Activated T-cell treated with anti-CD3 and anti-CD28 coated beads, Interleukin-2, amount 50 U/mL, for 72 hours (primary cell): Measurements from ENCODE around the gene RBPJ. TPM values are rescaled to one million over a fixed set of nuclear protein-coding genes. Genes with fewer than 3 reads are reported as not detected.
A peak's percentile ranks its signal among the peaks of the same experiment; 100 is the strongest.

Experiments used
- ATAC-seq, 2 donors: fragments of 150-1000 bp; cut with Tn5 transposase; replicated peaks in 1 of 2; 2 replicates each; pipeline ENCODE4 v1.10.0; 2021; ENCODE audit warnings: moderate library complexity in 2 of 2, mild to moderate bottlenecking in 1 of 2
- DNase-seq, 2 donors: peaks; one replicate each; pipeline ENCODE4 v3.0.0; 2021 to 2022; ENCODE audit warnings: mixed read lengths in 1 of 2
- H3K27ac Mint-ChIP-seq: one replicate; pipeline ENCODE4 v1.8.0; 2022; ENCODE audit warnings: mild to moderate bottlenecking, moderate library complexity, mixed read lengths
- H3K27me3 Mint-ChIP-seq: one replicate; pipeline ENCODE4 v1.8.0; 2022; ENCODE audit warnings: low read depth, mixed read lengths
- H3K36me3 Mint-ChIP-seq, 2 donors: one replicate each; pipeline ENCODE4 v1.8.0; 2022; ENCODE audit warnings: mixed read lengths in 2 of 2, mild to moderate bottlenecking in 1 of 2; ENCODE audit not compliant: insufficient read depth in 2 of 2
- H3K4me1 Mint-ChIP-seq: one replicate; pipeline ENCODE4 v1.8.0; 2022; ENCODE audit warnings: low read depth, mixed read lengths
- H3K4me3 Mint-ChIP-seq, 2 donors: one replicate each; pipeline ENCODE4 v1.8.0; 2022; ENCODE audit warnings: mild to moderate bottlenecking in 2 of 2, mixed read lengths in 2 of 2, moderate library complexity in 2 of 2
- H3K9me3 Mint-ChIP-seq, 2 donors: one replicate each; pipeline ENCODE4 v1.8.0; 2022; ENCODE audit warnings: mixed read lengths in 2 of 2
- total RNA-seq, 2 donors: library from RNA; stranded (reverse); gene quantifications; one replicate each; pipeline ENCODE4 v1.2.3, GENCODE V29; 2022

RBPJ gene
- total RNA-seq: 100 to 1,000 TPM; 104 to 136 TPM

DNA sequence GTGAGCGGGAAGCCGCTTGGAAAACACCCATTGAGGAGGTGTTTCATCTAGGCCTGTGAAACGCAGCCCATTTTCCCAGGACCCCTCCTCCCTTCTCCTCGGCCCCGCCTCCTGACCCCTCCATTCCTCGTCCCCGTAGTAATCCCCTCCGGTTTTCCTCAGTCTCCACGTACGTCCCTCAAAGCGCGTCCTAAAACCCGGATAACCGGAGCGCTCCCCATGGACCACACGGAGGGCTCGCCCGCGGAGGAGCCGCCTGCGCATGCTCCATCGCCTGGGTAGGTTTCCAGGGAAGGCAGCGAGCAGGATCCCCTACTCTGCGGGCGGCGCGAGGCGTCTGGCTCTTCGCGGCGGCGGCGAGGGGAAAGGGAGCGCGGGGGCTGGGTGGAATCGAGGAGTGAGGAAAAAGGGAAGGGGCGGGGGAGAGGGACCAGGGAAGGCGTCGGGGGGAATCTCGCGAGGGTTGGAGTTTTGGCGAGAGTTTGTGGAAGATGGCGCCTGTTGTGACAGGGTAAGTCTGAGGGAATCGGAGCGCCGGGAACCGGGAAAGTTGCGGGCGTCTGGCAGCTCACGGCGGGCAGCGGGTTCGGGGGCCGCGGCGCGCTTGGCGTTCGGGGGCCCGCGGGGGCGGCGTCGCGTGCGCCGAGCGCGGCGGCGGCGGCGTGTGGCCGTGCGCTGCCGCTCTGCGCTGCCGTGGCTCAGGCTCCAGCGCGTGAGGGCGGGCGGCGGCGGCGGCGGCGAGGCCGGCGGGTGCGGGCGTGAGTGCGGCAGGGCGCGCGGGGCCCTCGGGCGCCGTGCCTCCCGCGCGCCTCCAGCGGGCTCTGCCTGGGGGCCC is at the start of gene RBPJ:
Gene RBPJ (plus strand): TSS at position 477 of the 835 bp plus-strand sequence. CDS start 15 bp downstream, at position 492.
- DNase-seq (peak; percentile 81 to 88), ATAC-seq (peak; percentile 11 to 14)
- H3K4me3 Mint-ChIP-seq: peak within 1 kb of the TSS; percentile 97
- H3K36me3 Mint-ChIP-seq: peaks cover 16 to 22% of the 10 kb centered on the region in 2 donors
- H3K9me3 Mint-ChIP-seq: peaks cover 7 to 12% of the 10 kb centered on the region in 2 donors
- H3K4me1 Mint-ChIP-seq: peaks cover 49% of the 10 kb centered on the region
- H3K27me3 Mint-ChIP-seq: no peaks in the 10 kb centered on the region
- peak within 1 kb of the TSS; percentile 100 for H3K27ac Mint-ChIP-seq

DNA sequence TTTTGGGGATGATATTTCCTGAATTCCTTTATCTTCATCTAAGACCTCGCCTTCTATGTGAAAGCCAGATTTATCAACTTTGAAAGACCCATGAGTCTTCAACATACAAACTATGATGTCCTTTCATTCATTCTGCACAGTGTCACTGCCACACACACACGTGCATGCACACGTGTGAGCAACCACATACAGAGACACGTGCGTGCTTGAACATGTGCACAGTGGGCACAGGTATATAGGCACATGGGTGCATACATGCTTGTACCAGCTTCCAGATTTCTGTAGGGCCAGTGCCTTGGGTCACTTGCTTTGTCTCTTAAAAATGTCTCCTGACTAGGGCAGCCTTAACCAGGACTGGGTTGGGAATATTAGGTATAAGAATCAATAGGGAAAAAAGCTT is 49.1 kb upstream of the RBPJ start:
- Mint-ChIP-seq H3K36me3 (no peaks in the 10 kb centered on the region), H3K27ac (no peak overlapping the region), H3K9me3 (peaks cover 0 to 2% of the 10 kb centered on the region in 2 donors), H3K4me3 (no peak overlapping the region), H3K27me3 (peaks cover 10% of the 10 kb centered on the region), H3K4me1 (peaks cover 26% of the 10 kb centered on the region)
- no peak for DNase-seq
- ATAC-seq: no peak

DNA sequence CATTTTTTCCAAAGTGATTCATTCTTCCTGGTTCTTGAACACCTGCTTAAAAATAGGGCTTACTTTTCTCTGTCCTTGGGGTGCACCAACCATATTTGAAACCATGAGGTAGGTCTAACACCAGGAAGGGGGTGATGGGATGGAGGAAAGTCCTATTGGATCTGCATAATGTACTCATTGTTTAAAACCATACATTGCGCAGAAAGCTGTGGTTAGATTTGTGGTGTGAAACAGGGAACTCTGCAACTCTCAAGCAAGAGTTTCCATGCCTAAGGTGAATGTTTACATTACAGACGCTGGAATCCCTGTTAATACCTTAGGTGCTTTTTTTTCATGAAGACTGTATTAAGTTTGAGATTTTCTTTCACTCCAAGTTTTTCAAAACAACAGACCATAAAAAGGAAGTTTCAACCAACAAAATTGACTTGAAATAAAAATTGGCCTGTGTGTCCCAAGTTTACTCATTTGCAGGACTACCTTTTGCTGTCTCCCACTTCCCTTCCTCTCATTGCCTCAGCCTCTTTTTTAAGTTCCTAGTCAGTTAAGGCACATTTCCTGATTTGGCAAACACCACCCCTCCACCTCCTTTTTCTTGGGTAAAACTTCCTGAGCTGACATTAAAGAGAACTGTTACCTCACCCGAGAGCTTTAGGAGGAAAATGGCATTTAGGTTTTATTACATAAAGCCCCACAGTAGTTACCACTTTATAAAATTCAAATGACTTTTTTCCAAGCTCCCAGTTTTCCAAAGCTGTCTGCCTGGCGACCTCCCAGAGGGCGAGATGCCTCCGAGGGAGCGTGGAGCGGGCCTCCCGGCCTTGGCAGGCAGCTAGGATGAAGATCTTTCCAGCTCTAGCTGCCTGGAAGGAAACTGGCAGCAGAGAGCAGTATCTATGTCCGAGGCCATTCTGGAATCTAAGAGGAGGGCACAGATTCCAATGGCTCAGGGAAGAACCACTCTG is 47.9 kb upstream of the RBPJ start:
- H3K27ac Mint-ChIP-seq: no peak overlapping the region
- peaks cover 6% of the 10 kb centered on the region for H3K27me3 Mint-ChIP-seq
- H3K9me3 Mint-ChIP-seq: peaks cover 0 to 2% of the 10 kb centered on the region in 2 donors
- DNase-seq: no peak
- no peak for ATAC-seq
- no peaks in the 10 kb centered on the region for H3K36me3 Mint-ChIP-seq
- H3K4me3 Mint-ChIP-seq: peak overlapping the region; percentile 27 to 51
- H3K4me1 Mint-ChIP-seq: peaks cover 26% of the 10 kb centered on the region

DNA sequence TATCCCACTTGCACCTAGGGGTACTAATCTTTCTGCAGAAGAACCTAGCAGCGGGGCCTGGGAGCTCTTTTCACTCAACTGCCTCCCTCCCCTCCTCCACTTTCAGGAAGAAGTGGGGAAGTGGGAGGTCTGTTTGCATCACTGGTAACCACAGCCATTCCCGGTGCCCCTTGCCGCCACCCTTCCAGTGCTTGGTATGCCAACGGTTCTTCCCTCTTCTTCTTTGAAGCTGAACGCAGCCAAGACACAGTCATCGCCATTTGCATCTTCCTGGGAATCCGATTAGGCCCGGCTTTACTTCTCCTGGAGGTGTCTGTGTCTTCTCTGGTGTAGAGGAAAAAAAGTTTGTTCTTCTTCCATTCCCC is 47.2 kb upstream of the RBPJ start:
- ATAC-seq: no peak
- H3K36me3 Mint-ChIP-seq: no peaks in the 10 kb centered on the region
- peaks cover 0 to 2% of the 10 kb centered on the region in 2 donors for H3K9me3 Mint-ChIP-seq
- peaks cover 8% of the 10 kb centered on the region for H3K27me3 Mint-ChIP-seq
- peaks cover 20% of the 10 kb centered on the region for H3K4me1 Mint-ChIP-seq
- H3K27ac Mint-ChIP-seq: no peak overlapping the region
- H3K4me3 Mint-ChIP-seq: peak overlapping the region in 1 of 2 donors; percentile 51
- DNase-seq: no peak

DNA sequence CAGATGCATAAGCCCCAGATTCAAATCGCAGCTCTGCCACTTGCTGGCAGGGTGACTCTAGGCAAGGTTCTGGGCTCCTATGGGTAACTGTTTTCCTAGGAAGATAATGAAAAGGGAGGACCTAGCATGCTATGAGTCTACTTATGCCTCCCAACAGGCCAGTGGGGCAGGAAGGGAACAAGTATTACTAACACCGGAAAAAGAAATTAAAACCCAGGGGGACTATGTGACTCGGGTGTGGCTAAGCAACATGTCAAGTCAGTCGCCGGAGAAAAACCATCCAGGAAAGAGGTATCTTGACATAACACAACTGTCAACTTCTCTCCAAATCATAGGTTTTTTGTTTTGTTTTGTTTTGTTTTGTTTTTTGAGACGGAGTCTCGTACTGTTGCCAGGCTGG is 45.5 kb upstream of the RBPJ start:
- ATAC-seq: no peak
- H3K9me3 Mint-ChIP-seq: peaks cover 0 to 2% of the 10 kb centered on the region in 2 donors

DNA sequence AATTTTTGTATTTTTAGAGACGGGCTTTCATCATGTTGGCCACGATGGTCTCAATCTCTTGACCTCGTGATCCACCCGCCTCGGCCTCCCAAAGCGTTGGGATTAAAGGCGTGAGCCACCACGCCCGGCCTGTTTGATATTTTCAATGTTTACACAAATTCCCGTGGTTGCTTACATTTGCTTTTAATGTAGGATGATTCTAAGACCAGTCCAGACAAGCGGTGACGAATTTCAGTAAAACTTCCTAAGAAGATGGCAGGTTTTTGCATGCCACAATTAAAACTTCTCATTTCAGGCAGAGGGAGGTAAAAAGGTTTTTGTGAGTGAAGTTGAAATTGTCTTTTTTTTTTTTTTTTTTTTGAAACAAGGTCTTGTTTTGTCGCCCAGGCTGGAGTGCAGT is 41.4 kb upstream of the RBPJ start:
- ATAC-seq: no peak
- H3K9me3 Mint-ChIP-seq: no peaks in the 10 kb centered on the region
- H3K27ac Mint-ChIP-seq: no peak overlapping the region
- no peaks in the 10 kb centered on the region for H3K36me3 Mint-ChIP-seq
- H3K4me3 Mint-ChIP-seq: no peak overlapping the region
- H3K27me3 Mint-ChIP-seq: peaks cover 6% of the 10 kb centered on the region
- no peaks in the 10 kb centered on the region for H3K4me1 Mint-ChIP-seq
- DNase-seq: no peak

More for the DNA sequence above, 45.5 kb upstream of the RBPJ start:
- no peak for DNase-seq
- H3K27me3 Mint-ChIP-seq: peaks cover 12% of the 10 kb centered on the region
- H3K27ac Mint-ChIP-seq: no peak overlapping the region
- peaks cover 19% of the 10 kb centered on the region for H3K4me1 Mint-ChIP-seq
- no peak overlapping the region for H3K4me3 Mint-ChIP-seq
- H3K36me3 Mint-ChIP-seq: no peaks in the 10 kb centered on the region

DNA sequence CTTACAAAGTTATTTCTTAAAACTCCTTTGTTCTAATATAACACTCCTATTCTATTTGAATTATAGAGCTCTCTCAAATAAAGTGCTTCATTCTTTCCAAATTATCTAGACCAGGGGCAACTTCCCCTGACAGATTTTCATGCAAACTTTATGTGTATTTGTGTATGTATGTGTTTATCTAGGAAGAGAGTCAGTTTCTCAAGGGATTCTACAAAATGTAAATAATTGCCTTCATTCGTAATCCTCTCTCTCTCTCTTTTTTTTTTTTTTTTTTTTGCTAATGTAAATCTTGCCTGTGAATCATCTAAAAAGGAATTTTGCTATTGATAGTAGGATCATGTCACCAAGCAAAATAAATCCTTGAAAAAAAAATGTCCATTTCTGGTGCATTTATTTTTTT is 38.9 kb upstream of the RBPJ start:
- H3K27ac Mint-ChIP-seq: no peak overlapping the region
- H3K36me3 Mint-ChIP-seq: peaks cover 0 to 2% of the 10 kb centered on the region in 2 donors
- H3K27me3 Mint-ChIP-seq: peaks cover 6% of the 10 kb centered on the region
- DNase-seq (no peak), ATAC-seq (no peak)
- H3K4me3 Mint-ChIP-seq: no peak overlapping the region
- no peaks in the 10 kb centered on the region for H3K4me1 Mint-ChIP-seq
- H3K9me3 Mint-ChIP-seq: no peaks in the 10 kb centered on the region

DNA sequence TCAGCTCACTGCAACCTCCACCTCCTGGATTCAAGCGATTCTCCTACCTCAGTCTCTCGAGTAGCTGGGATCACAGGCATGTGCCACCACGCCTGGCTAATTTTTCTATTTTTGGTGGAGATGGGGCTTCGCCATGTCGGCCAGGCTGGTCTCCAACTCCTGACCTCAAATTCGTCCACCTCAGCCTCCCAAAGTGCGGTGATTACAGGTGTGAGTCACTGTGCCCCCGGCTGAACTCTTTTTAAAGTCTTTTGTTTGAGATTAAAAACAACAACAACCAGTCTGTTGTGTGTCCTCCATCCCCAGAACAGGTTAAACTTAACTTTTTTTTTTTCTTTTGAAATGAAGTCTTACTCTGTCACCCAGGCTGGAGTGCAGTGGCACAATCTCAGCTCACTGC is 36.3 kb upstream of the RBPJ start:
- no peak overlapping the region for H3K4me3 Mint-ChIP-seq
- no peak overlapping the region for H3K27ac Mint-ChIP-seq
- H3K27me3 Mint-ChIP-seq: no peaks in the 10 kb centered on the region
- peaks cover 15% of the 10 kb centered on the region for H3K4me1 Mint-ChIP-seq
- no peaks in the 10 kb centered on the region for H3K9me3 Mint-ChIP-seq
- ATAC-seq (no peak), DNase-seq (no peak)
- H3K36me3 Mint-ChIP-seq: peaks cover 0 to 2% of the 10 kb centered on the region in 2 donors

DNA sequence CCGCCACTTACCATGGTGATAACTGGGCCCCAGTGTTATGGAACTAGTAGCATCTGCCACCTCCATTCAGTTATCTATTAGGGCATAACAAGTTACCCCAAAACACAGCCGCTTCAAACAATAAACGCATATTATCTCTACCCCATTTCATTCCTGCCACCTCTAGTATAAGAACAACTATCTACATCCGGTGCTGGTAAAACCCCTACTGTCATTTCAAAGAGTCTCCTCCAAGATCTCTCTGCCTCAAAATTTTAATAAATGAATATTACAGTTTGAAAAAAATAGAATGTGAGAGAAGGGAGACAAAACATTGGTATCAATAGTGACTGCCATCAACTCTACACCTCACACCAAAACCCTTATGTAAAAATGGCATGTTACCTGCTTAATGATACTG is 35.5 kb upstream of the RBPJ start:
- Mint-ChIP-seq H3K27ac (no peak overlapping the region), H3K9me3 (no peaks in the 10 kb centered on the region), H3K27me3 (no peaks in the 10 kb centered on the region), H3K4me3 (no peak overlapping the region), H3K36me3 (peaks cover 0 to 2% of the 10 kb centered on the region in 2 donors), H3K4me1 (peaks cover 15% of the 10 kb centered on the region)
- DNase-seq (no peak), ATAC-seq (no peak)

DNA sequence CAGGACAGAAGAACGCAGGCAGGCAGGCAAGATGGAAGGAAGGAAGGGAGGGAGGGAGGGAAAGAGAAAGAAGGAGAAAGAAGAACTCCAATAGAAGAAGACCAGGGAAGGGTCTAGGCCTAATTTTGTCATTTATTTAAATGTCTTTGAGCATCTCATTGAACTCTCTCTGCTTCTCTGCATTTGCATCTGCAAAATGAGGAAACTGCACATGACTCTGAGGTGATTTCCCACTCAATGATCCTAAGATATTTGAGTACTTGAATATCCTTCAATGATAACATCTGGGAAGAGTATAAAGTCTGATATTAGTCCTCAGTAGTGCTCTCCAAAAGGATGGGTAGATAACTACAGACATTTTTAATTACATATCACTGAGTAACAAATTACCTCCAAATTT is 33.1 kb upstream of the RBPJ start:
- Mint-ChIP-seq H3K36me3 (peaks cover 0 to 2% of the 10 kb centered on the region in 2 donors), H3K4me3 (peak overlapping the region in 1 of 2 donors; percentile 60), H3K27ac (peak overlapping the region; percentile 82), H3K9me3 (no peaks in the 10 kb centered on the region), H3K27me3 (no peaks in the 10 kb centered on the region), H3K4me1 (peaks cover 15% of the 10 kb centered on the region)
- DNase-seq: no peak
- no peak for ATAC-seq

DNA sequence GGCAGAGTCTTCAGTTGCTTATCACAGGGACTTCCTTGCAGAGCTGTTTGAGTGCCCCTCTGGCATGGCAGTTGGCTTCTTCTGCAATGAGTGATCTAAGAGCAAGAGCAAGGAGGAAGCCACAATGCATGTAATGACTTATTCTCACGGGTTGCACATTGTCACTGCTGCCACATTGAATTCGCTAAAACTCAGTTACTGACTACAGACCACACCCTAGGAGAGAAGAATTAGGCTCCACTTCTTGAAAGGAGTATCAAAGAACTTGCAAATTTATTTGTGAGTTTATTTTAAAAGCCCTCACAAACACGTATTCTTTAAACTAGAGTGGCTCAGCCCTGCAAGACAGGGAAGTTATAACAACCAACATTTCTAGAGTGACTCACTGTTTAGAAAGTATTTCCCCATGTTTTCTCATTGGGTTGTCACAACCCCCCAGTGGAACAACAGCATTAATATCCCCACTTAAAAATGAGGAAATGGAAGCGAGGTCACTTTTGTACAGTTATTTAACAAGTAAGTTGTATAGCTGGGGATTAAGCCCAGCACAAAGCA is 32.4 kb upstream of the RBPJ start:
- DNase-seq (peak; percentile 67), ATAC-seq (peak; percentile 98 to 99)
- H3K27ac Mint-ChIP-seq: peak overlapping the region; percentile 82
- H3K4me1 Mint-ChIP-seq: peaks cover 15% of the 10 kb centered on the region
- H3K9me3 Mint-ChIP-seq: no peaks in the 10 kb centered on the region
- no peaks in the 10 kb centered on the region for H3K27me3 Mint-ChIP-seq
- peak overlapping the region; percentile 39 to 60 for H3K4me3 Mint-ChIP-seq
- peaks cover 0 to 2% of the 10 kb centered on the region in 2 donors for H3K36me3 Mint-ChIP-seq

DNA sequence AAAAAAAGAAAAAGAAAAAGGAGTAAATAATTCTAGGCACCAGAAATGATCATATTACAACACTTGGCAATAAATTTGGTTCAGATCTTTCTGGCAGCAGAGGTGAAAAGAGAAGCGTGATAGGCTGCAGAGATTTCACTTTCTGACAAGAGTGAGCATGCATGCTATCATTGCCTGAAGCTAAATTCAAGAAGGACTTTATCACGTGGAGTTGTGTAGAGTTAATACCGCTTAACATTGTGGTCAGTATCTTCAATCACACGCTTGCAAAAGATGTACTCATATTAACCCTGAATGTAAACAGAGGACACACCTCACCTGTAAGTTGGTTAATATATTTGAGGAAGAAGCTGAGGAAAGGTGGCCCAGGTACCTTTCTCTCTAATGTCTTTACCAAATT is 31.4 kb upstream of the RBPJ start:
- peaks cover 15% of the 10 kb centered on the region for H3K4me1 Mint-ChIP-seq
- no peak overlapping the region for H3K27ac Mint-ChIP-seq
- no peak for DNase-seq
- H3K27me3 Mint-ChIP-seq: peaks cover 4% of the 10 kb centered on the region
- H3K4me3 Mint-ChIP-seq: no peak overlapping the region
- H3K9me3 Mint-ChIP-seq: no peaks in the 10 kb centered on the region
- peaks cover 1 to 2% of the 10 kb centered on the region in 2 donors for H3K36me3 Mint-ChIP-seq
- ATAC-seq: no peak

DNA sequence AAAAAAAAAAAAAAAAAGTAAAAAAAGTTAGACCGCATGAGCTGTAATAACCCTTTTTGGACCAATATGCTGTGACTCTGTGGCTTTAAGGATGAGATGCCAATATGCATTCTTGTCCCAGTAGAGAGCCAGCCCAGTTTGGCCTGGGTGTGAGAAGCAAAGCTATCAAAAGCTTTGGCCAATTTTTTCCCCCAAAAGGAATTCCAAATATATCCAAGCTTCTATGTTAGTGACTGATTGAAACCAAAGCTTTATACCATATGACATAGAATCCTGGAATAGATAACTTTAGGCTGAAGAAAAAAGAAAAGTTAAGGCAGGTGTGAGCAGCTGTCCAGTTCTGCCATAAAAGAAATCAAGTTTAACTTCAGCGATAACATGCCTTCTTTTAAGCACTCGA is 30.5 kb upstream of the RBPJ start:
- H3K9me3 Mint-ChIP-seq: no peaks in the 10 kb centered on the region
- peaks cover under 1 to 1% of the 10 kb centered on the region in 2 donors for H3K36me3 Mint-ChIP-seq
- ATAC-seq: no peak
- no peak for DNase-seq
- H3K4me1 Mint-ChIP-seq: peaks cover 15% of the 10 kb centered on the region
- no peak overlapping the region for H3K27ac Mint-ChIP-seq
- H3K27me3 Mint-ChIP-seq: peaks cover 13% of the 10 kb centered on the region
- no peak overlapping the region for H3K4me3 Mint-ChIP-seq
